Small intestine (tissue), 7 donors: Measurements from ENCODE around the gene UBAP2. TPM values are rescaled to one million over a fixed set of nuclear protein-coding genes. Genes with fewer than 3 reads are reported as not detected.
A peak's percentile ranks its signal among the peaks of the same experiment; 100 is the strongest.
"Not testable (repeated sequence)": the region's sequence is repeated elsewhere in the genome, so short reads cannot be mapped to it uniquely, and the experiment has no call there.

ENCODE experiments used
- DNase-seq, 2 donors: peaks; one replicate each; pipeline versions ENCODE4 v3.0.0 to v3.0.0-alpha.2; 2013
- FAIRE-seq: peaks from 2 replicates; lab custom pipeline; 2012; peaks lifted over from hg19 to GRCh38; lab: Jason Lieb, UNC
- H3K27ac ChIP-seq, 3 donors: one replicate each; pipeline ENCODE4 v1.5.1; 2013; ENCODE audit warnings: low read length in 2 of 3, mild to moderate bottlenecking in 2 of 3, control low read depth in 1 of 3, inconsistent platforms in 1 of 3, low read depth in 1 of 3, moderate library complexity in 1 of 3
- H3K27me3 ChIP-seq, 3 donors: one replicate each; pipeline ENCODE4 v1.6.1; 2013; ENCODE audit warnings: low read length in 3 of 3, inconsistent platforms in 1 of 3; ENCODE audit not compliant: control insufficient read depth in 3 of 3, insufficient read depth in 3 of 3
- H3K36me3 ChIP-seq, 3 donors: one replicate each; pipeline ENCODE4 v1.6.1; 2013; ENCODE audit warnings: low read length in 3 of 3, inconsistent platforms in 1 of 3, low read depth in 1 of 3, mild to moderate bottlenecking in 1 of 3, moderate library complexity in 1 of 3; ENCODE audit not compliant: control insufficient read depth in 3 of 3, insufficient read depth in 2 of 3
- H3K4me1 ChIP-seq, 3 donors: one replicate each; pipeline ENCODE4 v1.6.1; 2013; ENCODE audit warnings: low read length in 2 of 3, inconsistent platforms in 1 of 3, low read depth in 1 of 3, mild to moderate bottlenecking in 1 of 3, moderate library complexity in 1 of 3; ENCODE audit not compliant: control insufficient read depth in 3 of 3, insufficient read depth in 2 of 3
- H3K4me3 ChIP-seq, 3 donors: one replicate each; pipeline ENCODE4 v1.5.1; 2013; ENCODE audit warnings: low read length in 3 of 3, control low read depth in 1 of 3, inconsistent platforms in 1 of 3, low read depth in 1 of 3, mild to moderate bottlenecking in 1 of 3, moderate library complexity in 1 of 3
- H3K9me3 ChIP-seq, 2 donors: one replicate each; pipeline ENCODE4 v1.6.1; 2013; ENCODE audit warnings: low read depth in 1 of 2, low read length in 1 of 2; ENCODE audit not compliant: control insufficient read depth in 2 of 2, insufficient read depth in 1 of 2
- WGBS, 3 donors: extraction: QIAGEN DNeasy Blood & Tissue Kit; methylation state at CpG; one replicate each; pipeline ENCODE4 v1.1.7; 2013; 5-methylcytosine and 5-hydroxymethylcytosine counted together
- polyA plus RNA-seq, 4 donors: library from polyadenylated mRNA; stranded (reverse) in 3 of 4; unstranded in 1 of 4; fragments of 200-250 nt in 3 of 4; fragments of 120-200 nt in 1 of 4; gene quantifications; one replicate each; pipeline versions ENCODE4 v1.2.1 to v1.2.3, GENCODE V29; 2013
- donor health status: healthy with polysubstance abuse.
- donor health status: control.
- donor health status: control.
- donor health status: Bipolar disorder and iron deficiency.
- donor health status: healthy.

Gene UBAP2
- polyA plus RNA-seq, 4 donors, result 4.6 to 27.9 (median 11.5) TPM

- 81 to 88% (median 86%) methylated on average over 4 of the region's 4 CpGs for WGBS, 3 donors
- Histone ChIP-seq H3K9me3 (no peaks in the 10 kb centered on the region), H3K36me3 (peaks cover 3 to 26% (median 3%) of the 10 kb centered on the region in 3 donors), H3K27ac (no peak overlapping the region), H3K27me3 (no peaks in the 10 kb centered on the region), H3K4me3 (no peak overlapping the region), H3K4me1 (no peaks in the 10 kb centered on the region)
- no peak for DNase-seq
- FAIRE-seq, result no peak
Observed at GRCh38 chr9:33992632-33993031, 56.1 kb downstream of the UBAP2 start.

GRCh38 chr9:33988219-33988890 is 60.3 kb downstream of the UBAP2 start:
- no peaks in the 10 kb centered on the region for H3K9me3 ChIP-seq
- no peaks in the 10 kb centered on the region for H3K4me1 ChIP-seq
- peak in 1 of 2 donors; percentile 9 for DNase-seq
- FAIRE-seq, result no peak
- peaks cover 3 to 39% (median 3%) of the 10 kb centered on the region in 3 donors for H3K36me3 ChIP-seq
- 71 to 87% (median 76%) methylated on average over 5 of the region's 5 CpGs for WGBS, 3 donors
- no peak overlapping the region for H3K27ac ChIP-seq
- H3K27me3 ChIP-seq, result no peaks in the 10 kb centered on the region
- H3K4me3 ChIP-seq, result no peak overlapping the region

DNA sequence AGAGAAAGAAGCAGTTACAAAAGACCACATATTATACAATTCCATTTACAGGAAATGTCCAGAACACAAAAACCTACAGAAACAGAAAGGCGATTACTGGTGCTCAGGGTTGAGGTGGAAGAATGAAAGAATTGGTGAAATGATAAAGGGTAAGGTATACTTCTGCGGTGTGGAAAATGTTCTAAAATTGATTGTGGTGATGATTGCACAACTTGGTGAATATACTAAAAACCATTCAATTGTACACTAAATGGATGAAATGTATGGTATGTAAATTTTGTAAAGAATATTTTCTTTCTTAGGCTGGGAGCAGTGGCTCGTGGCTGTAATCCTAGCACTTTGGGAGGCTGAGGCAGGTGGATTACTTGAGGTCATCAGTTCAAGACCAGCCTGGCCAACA is 72.3 kb downstream of the UBAP2 start:
- Histone ChIP-seq H3K4me1 (no peaks in the 10 kb centered on the region), H3K4me3 (no peak overlapping the region), H3K27me3 (no peaks in the 10 kb centered on the region), H3K9me3 (no peaks in the 10 kb centered on the region), H3K27ac (no peak overlapping the region), H3K36me3 (peaks cover 0 to 37% (median 4%) of the 10 kb centered on the region in 3 donors)
- 65 to 94% (median 90%) methylated on average over 3 of the region's 3 CpGs for WGBS, 3 donors
- DNase-seq (no peak), FAIRE-seq (no peak)

DNA sequence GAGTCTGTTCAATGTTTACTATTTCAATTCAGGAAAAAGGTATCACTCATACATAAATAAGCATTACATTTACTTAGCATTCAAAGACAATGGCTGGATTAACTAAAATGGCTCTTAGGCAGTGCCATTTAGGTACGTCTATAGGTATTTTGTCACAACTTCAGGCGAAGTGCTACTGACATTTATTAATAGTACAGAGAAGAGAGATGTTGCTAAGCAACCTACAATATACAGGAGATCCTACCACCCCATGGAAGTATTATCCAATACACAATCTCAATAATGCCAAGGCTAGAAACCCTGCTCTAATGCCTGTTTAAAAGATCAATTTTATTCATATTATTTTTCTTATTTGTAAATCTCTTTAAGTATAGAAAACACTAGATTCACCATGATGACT is 76.0 kb downstream of the UBAP2 start:
- Histone ChIP-seq H3K4me3 (no peak overlapping the region), H3K9me3 (no peaks in the 10 kb centered on the region), H3K27ac (no peak overlapping the region), H3K4me1 (no peaks in the 10 kb centered on the region), H3K27me3 (no peaks in the 10 kb centered on the region), H3K36me3 (peaks cover 0 to 25% (median 5%) of the 10 kb centered on the region in 3 donors)
- DNase-seq (no peak), FAIRE-seq (no peak)
- 82 to 95% (median 90%) methylated on average over 2 of the region's 2 CpGs for WGBS, 3 donors

- FAIRE-seq (no peak), DNase-seq (no peak)
- H3K27ac ChIP-seq, result no peak overlapping the region
- no peaks in the 10 kb centered on the region for H3K9me3 ChIP-seq
- no peaks in the 10 kb centered on the region for H3K27me3 ChIP-seq
- H3K36me3 ChIP-seq, result peaks cover 0 to 10% (median 0%) of the 10 kb centered on the region in 3 donors
- H3K4me1 ChIP-seq, result no peaks in the 10 kb centered on the region
- WGBS, 3 donors, result 92 to 95% (median 94%) methylated on average over 2 of the region's 2 CpGs
- no peak overlapping the region for H3K4me3 ChIP-seq
Observed at GRCh38 chr9:33964086-33964768, 84.5 kb downstream of the UBAP2 start.

- not testable (repeated sequence) for H3K27me3 ChIP-seq, H3K4me3 ChIP-seq, H3K27ac ChIP-seq, FAIRE-seq, DNase-seq, H3K4me1 ChIP-seq, H3K9me3 ChIP-seq
- WGBS, 3 donors, result 83 to 94% (median 92%) methylated on average over 7 of the region's 7 CpGs
- H3K36me3 ChIP-seq, result peaks cover 0 to 22% (median 0%) of the 10 kb centered on the region in 3 donors
Observed at GRCh38 chr9:33962468-33962867, 86.2 kb downstream of the UBAP2 start.

DNA sequence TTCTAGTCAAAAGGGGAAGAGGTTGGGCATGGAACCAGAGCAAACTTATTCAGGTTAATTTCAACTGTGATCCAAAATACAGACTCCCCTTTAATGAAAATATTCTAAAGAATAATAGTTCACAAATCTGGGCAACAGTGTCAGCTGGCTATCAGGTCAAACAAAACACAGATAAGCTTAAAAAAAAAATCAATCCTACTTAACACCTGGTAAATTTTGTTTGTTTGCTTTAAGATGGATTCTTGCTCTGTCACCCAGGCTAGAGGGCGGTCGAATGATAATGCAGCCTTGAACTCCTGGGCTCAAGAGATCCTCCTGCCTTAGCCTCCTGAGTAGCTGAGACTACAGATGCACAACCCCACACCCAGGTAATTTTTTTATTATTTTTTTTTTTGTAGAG is 89.0 kb downstream of the UBAP2 start:
- Histone ChIP-seq H3K4me1 (no peaks in the 10 kb centered on the region), H3K9me3 (no peaks in the 10 kb centered on the region), H3K27ac (no peak overlapping the region), H3K4me3 (no peak overlapping the region), H3K27me3 (no peaks in the 10 kb centered on the region), H3K36me3 (peaks cover 0 to 23% (median 4%) of the 10 kb centered on the region in 3 donors)
- WGBS, 3 donors, result 82 to 91% (median 88%) methylated on average over 2 of the region's 2 CpGs
- no peak for DNase-seq
- no peak for FAIRE-seq

GRCh38 chr9:33956544-33956943 is 92.1 kb downstream of the UBAP2 start:
- no peak for DNase-seq
- Histone ChIP-seq H3K9me3 (no peaks in the 10 kb centered on the region), H3K27me3 (no peaks in the 10 kb centered on the region), H3K36me3 (peaks cover 2 to 30% (median 4%) of the 10 kb centered on the region in 3 donors), H3K4me1 (no peaks in the 10 kb centered on the region), H3K27ac (no peak overlapping the region), H3K4me3 (no peak overlapping the region)
- WGBS, 3 donors, result 79 to 94% (median 87%) methylated on average over 4 of the region's 4 CpGs
- FAIRE-seq, result no peak
